Heart left ventricle (tissue), 16 donors: ENCODE measurements around the gene LMF1. TPM values are rescaled to one million over a fixed set of nuclear protein-coding genes. Genes with fewer than 3 reads are reported as not detected.

Source experiments
- ATAC-seq, 4 donors: fragments of 200-7000 bp; cut with Tn5 transposase; one replicate each; pipeline ENCODE4 v1.9.1; 2020 to 2022; ENCODE audit warnings: moderate library complexity in 4 of 4, mild to moderate bottlenecking in 3 of 4, moderate number of reproducible peaks in 1 of 4
- DNase-seq, 5 donors: peaks; one replicate each; pipeline ENCODE4 v3.0.0-alpha.2; 2020
- H3K27ac ChIP-seq, 12 donors: fragments of 200-600 bp; sonication (generic) in 4 of 12; one replicate each; pipeline versions ENCODE4 v1.5.0 to v1.8.0; 2016 to 2022; ENCODE audit warnings: mild to moderate bottlenecking in 2 of 12
- H3K27me3 ChIP-seq, 9 donors: fragments of 200-600 bp; sonication (generic) in 2 of 9; one replicate each; pipeline versions ENCODE4 v1.5.1 to v1.8.0; 2016 to 2022; ENCODE audit warnings: mild to moderate bottlenecking in 3 of 9
- H3K36me3 ChIP-seq, 9 donors: fragments of 200-600 bp; sonication (generic) in 2 of 9; one replicate each; pipeline versions ENCODE4 v1.5.0 to v1.8.0; 2018 to 2022; ENCODE audit warnings: mild to moderate bottlenecking in 2 of 9
- H3K4me1 ChIP-seq, 12 donors: fragments of 200-600 bp; sonication (generic) in 4 of 12; one replicate each; pipeline versions ENCODE4 v1.5.0 to v1.8.0; 2016 to 2022; ENCODE audit warnings: mild to moderate bottlenecking in 3 of 12
- H3K4me3 ChIP-seq, 12 donors: fragments of 200-600 bp; sonication (generic) in 4 of 12; one replicate each; pipeline versions ENCODE4 v1.5.0 to v1.8.0; 2017 to 2022; ENCODE audit warnings: mild to moderate bottlenecking in 9 of 12, moderate library complexity in 4 of 12
- H3K9me3 ChIP-seq, 12 donors: fragments of 200-600 bp; sonication (generic) in 4 of 12; one replicate each; pipeline versions ENCODE4 v1.5.0 to v1.8.0; 2016 to 2022; ENCODE audit warnings: mild to moderate bottlenecking in 1 of 12
- CTCF ChIP-seq, 12 donors: fragments of 200-600 bp; sonication (generic) in 4 of 12; IDR thresholded peaks; one replicate each; pipeline versions ENCODE4 v1.5.0 to v1.8.0; 2018 to 2022; ENCODE audit warnings: antibody characterized with exemption in 12 of 12, mild to moderate bottlenecking in 5 of 12
- POLR2A ChIP-seq, 2 donors: fragments of 450-650 bp; IDR thresholded peaks; one replicate each; pipeline ENCODE4 v1.6.1; 2017; ENCODE audit warnings: antibody characterized with exemption in 2 of 2, mild to moderate bottlenecking in 2 of 2, moderate library complexity in 2 of 2
- WGBS, 4 donors: extraction: QIAGEN DNeasy Blood & Tissue Kit in 2 of 4; methylation state at CpG; one replicate each; pipeline versions ENCODE4 v1.1.5 to v1.1.7; 2013 to 2018; 5-methylcytosine and 5-hydroxymethylcytosine counted together
- intact Hi-C, 10 donors: fragments of 100-400 bp; cut with DNase I; formaldehyde crosslinking; loops; one replicate each; pipeline versions ENCODE4 v1.11.1 to v1.14.2; 2022
- polyA plus RNA-seq, 2 donors: library from polyadenylated mRNA; stranded (reverse); fragments of 200-250 nt; gene quantifications; one replicate each; pipeline ENCODE4 v1.2.3, GENCODE V29; 2013
- total RNA-seq, 9 donors: library from RNA; depleted of rRNA in 2 of 9; stranded (reverse); fragments of >200 nt in 2 of 9; fragmentation: NEBNext Ultra II Directional in 3 of 9; extraction: Animal tissue kit (Norgen Biotek cat#: 25700) in 3 of 9; gene quantifications; one replicate each; pipeline versions ENCODE4 v1.1.0 to v1.2.4, GENCODE V29; 2016 to 2023
- donor health status: ischemic (EF 13 %, LVEDD 7.1; RV severe dilation, severe dysfunction).
- donor health status: healthy with polysubstance abuse.
- donor health status: DM: no; HTN: yes; CAD: no.
- donor health status: DM: no; HTN: no; CAD: no.
- donor health status: ischemic (EF 25% LVEDD 6.9; RV normal size, moderate dysfunction).
- donor health status: ischemic (EF 25% LVEDD 5.7; RV mildly dilated, moderate dysfunction).
- donor health status: healthy.
- donor health status: DM: yes; HTN: yes; CAD: no.
- donor health status: ischemic (EF 35%, LVEDD 5.7; RV mildly dilated, moderate dysfunction).
- donor health status: nonischemic (EF 11% LVEDD 7.7; RV severe dilation, severe dysfunction).
- donor health status: DM: yes; HTN: yes; CAD: no.
- donor health status: PGD.
- donor health status: ischemic (EF 29% LVEDD 5.4; RV normal size, mild dysfunction).
- donor health status: nonischemic (EF 23%, LVEDD 6.1; RV moderate dilation, normal function).

Gene LMF1
- total and polyA plus RNA-seq, 11 donors = 4.3 to 19.2 (median 7.1) TPM

- no peak for ATAC-seq
These were observed 36.6 kb downstream of the LMF1 start for GRCh38 chr16:934178-934577.

GRCh38 chr16:933581-933980 lies 37.2 kb downstream of the LMF1 start:
- intact Hi-C loops = no loop called here
- H3K27ac ChIP-seq = no peak overlapping the region
- 89 to 97% (median 95%) methylated on average over 10 to 15 of the region's 15 CpGs for WGBS, 4 donors
- no peak for TF ChIP-seq POLR2A (IDR thresholded peaks at IDR 0.05)
- TF ChIP-seq CTCF (IDR thresholded peaks at IDR 0.05) = no peak
- no peaks in the 10 kb centered on the region for H3K9me3 ChIP-seq
- no peak overlapping the region for H3K4me3 ChIP-seq
- peaks cover 0 to 49% (median 17%) of the 10 kb centered on the region in 9 donors for H3K36me3 ChIP-seq
- DNase-seq (peak in 1 of 5 donors; percentile 9), ATAC-seq (no peak)
- no peaks in the 10 kb centered on the region for H3K27me3 ChIP-seq
- no peaks in the 10 kb centered on the region for H3K4me1 ChIP-seq

More at GRCh38 chr16:934178-934577, 36.6 kb downstream of the LMF1 start:
- Histone ChIP-seq H3K9me3 (no peaks in the 10 kb centered on the region), H3K27me3 (no peaks in the 10 kb centered on the region), H3K4me3 (no peak overlapping the region), H3K27ac (no peak overlapping the region), H3K36me3 (peaks cover 0 to 49% (median 17%) of the 10 kb centered on the region in 9 donors), H3K4me1 (no peaks in the 10 kb centered on the region)
- 94 to 96% (median 96%) methylated on average over 10 of the region's 10 CpGs for WGBS, 4 donors
- peak in 1 of 5 donors; percentile 2 for DNase-seq
- intact Hi-C loops = no loop called here
- no peak for TF ChIP-seq CTCF (IDR thresholded peaks at IDR 0.05)

- Histone ChIP-seq H3K9me3 (no peaks in the 10 kb centered on the region), H3K27ac (no peak overlapping the region), H3K36me3 (peaks cover 0 to 49% (median 17%) of the 10 kb centered on the region in 9 donors), H3K4me3 (no peak overlapping the region), H3K4me1 (no peaks in the 10 kb centered on the region), H3K27me3 (no peaks in the 10 kb centered on the region)
- 91 to 96% (median 95%) methylated on average over 21 of the region's 21 CpGs for WGBS, 4 donors
- ATAC-seq (no peak), DNase-seq (peak in 2 of 5 donors; percentile 17 to 42)
- intact Hi-C loops = no loop called here
- no peak for TF ChIP-seq POLR2A (IDR thresholded peaks at IDR 0.05)
- TF ChIP-seq CTCF (IDR thresholded peaks at IDR 0.05) = no peak
These were observed 37.9 kb downstream of the LMF1 start for GRCh38 chr16:932831-933330.

GRCh38 chr16:931626-932500 lies 38.9 kb downstream of the LMF1 start:
- Histone ChIP-seq H3K4me3 (no peak overlapping the region), H3K27me3 (no peaks in the 10 kb centered on the region), H3K27ac (no peak overlapping the region), H3K36me3 (peaks cover 0 to 42% (median 17%) of the 10 kb centered on the region in 9 donors), H3K4me1 (no peaks in the 10 kb centered on the region), H3K9me3 (no peaks in the 10 kb centered on the region)
- ATAC-seq (no peak), DNase-seq (peak in 3 of 5 donors; percentile 8 to 54 (median 26))
- intact Hi-C loops = no loop called here
- TF ChIP-seq CTCF (IDR thresholded peaks at IDR 0.05) (no peak), POLR2A (IDR thresholded peaks at IDR 0.05) (no peak)
- 93 to 95% (median 94%) methylated on average over 36 to 44 of the region's 44 CpGs for WGBS, 4 donors
